ENCODE data around the gene MYO1E. TPM values are rescaled to one million over a fixed set of nuclear protein-coding genes. Genes with fewer than 3 reads are reported as not detected.
A peak's percentile ranks its signal among the peaks of the same experiment; 100 is the strongest.

Gene MYO1E
- total RNA-seq, 4 donors from 2014 or later = 55.7 to 147 (median 68.5) TPM

DNA sequence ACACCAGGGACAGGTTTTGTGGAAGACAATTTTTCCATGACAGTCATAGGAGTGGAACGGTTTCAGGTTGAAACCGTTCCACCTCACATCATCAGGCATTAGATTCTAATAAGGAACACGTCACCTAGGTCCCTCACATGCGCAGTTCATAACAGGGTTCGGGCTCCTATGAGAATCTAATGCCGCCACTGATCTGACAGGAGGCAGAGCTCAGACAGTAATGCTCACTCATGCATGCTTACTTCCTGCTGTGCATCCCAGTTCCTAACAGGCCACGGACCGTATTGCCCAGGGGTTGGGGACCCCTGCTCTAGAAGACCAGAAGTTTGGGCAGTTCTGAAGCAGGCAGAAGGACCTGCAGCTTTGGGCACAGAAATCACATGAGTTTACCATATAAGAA lies 61.5 kb downstream of the MYO1E start:
- no peak overlapping the region for H3K4me3 ChIP-seq
- H3K4me1 ChIP-seq = peaks cover 0 to 64% (median 31%) of the 10 kb centered on the region in 4 donors
- no peaks in the 10 kb centered on the region for H3K36me3 ChIP-seq
- TF ChIP-seq, protein P1, sequence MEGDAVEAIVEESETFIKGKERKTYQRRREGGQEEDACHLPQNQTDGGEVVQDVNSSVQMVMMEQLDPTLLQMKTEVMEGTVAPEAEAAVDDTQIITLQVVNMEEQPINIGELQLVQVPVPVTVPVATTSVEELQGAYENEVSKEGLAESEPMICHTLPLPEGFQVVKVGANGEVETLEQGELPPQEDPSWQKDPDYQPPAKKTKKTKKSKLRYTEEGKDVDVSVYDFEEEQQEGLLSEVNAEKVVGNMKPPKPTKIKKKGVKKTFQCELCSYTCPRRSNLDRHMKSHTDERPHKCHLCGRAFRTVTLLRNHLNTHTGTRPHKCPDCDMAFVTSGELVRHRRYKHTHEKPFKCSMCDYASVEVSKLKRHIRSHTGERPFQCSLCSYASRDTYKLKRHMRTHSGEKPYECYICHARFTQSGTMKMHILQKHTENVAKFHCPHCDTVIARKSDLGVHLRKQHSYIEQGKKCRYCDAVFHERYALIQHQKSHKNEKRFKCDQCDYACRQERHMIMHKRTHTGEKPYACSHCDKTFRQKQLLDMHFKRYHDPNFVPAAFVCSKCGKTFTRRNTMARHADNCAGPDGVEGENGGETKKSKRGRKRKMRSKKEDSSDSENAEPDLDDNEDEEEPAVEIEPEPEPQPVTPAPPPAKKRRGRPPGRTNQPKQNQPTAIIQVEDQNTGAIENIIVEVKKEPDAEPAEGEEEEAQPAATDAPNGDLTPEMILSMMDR (IDR thresholded peaks at IDR 0.05) = no peak
- no peak for TF ChIP-seq POLR2A (IDR thresholded peaks at IDR 0.05)
- TF ChIP-seq EP300 (IDR thresholded peaks at IDR 0.05) = no peak
- no peak overlapping the region for H3K27ac ChIP-seq
- WGBS, 2 donors = 96 to 97% methylated on average over 6 to 8 of the region's 8 CpGs
- DNase-seq (ENCODE audit: low spot score in 2 of 2) = no peak
- no peaks in the 10 kb centered on the region for H3K9me3 ChIP-seq
- H3K27me3 ChIP-seq = no peaks in the 10 kb centered on the region

DNA sequence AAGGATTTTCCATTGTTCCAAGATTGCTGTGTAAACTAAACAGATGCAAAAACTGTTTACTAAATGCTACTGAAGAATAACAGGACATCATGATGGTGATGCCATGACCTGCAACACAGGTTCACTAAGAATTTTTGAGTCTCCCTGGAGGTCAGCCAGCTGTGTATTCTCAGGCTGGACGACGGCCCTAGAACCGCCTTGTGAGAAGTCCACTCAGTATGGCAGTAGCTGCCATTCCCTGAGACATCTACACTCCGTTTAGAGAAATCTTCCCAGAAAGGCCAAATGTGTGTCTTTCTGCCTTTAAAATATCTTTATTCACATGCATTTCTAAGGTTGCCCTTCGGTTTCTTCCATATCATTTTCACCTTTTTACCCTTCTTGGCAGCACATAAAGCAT lies 63.3 kb downstream of the MYO1E start:
- Histone ChIP-seq H3K4me1 (peaks cover 0 to 62% (median 25%) of the 10 kb centered on the region in 4 donors), H3K36me3 (no peaks in the 10 kb centered on the region), H3K27ac (peak overlapping the region in 2 of 4 donors; percentile 13 to 25), H3K9me3 (no peaks in the 10 kb centered on the region), H3K4me3 (no peak overlapping the region), H3K27me3 (no peaks in the 10 kb centered on the region)
- WGBS, 2 donors = 80 to 83% methylated on average over 5 of the region's 5 CpGs
- TF ChIP-seq POLR2A (IDR thresholded peaks at IDR 0.05) (no peak), EP300 (IDR thresholded peaks at IDR 0.05) (no peak)
- TF ChIP-seq, protein P1 (IDR thresholded peaks at IDR 0.05) = no peak
- DNase-seq (ENCODE audit: low spot score in 2 of 2) = no peak

DNA sequence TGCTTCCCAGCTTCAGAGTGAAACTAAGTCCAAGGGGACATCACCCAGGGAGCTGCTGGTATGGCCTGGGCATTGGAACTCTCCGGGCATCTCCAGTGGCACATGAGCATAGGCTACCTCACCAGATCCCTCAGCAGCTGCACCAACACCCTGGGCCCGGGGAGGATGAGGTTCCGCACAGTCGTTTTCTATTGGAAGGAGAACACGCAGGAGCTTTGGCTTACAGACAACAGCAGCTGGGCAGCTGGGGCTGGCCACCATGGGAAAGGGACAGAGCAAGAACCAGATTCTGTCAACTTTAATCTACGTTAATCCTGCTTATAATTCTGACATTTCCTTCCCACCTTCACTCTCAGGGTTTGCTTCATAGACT lies 65.5 kb downstream of the MYO1E start:
- 82 to 100% methylated on average over 6 of the region's 6 CpGs for WGBS, 2 donors
- peaks cover 0 to 42% (median 18%) of the 10 kb centered on the region in 4 donors for H3K4me1 ChIP-seq
- no peak overlapping the region for H3K4me3 ChIP-seq
- no peak for DNase-seq (ENCODE audit: low spot score in 2 of 2)
- no peaks in the 10 kb centered on the region for H3K36me3 ChIP-seq
- no peaks in the 10 kb centered on the region for H3K27me3 ChIP-seq
- no peaks in the 10 kb centered on the region for H3K9me3 ChIP-seq
- TF ChIP-seq, protein P1 (IDR thresholded peaks at IDR 0.05) = no peak
- TF ChIP-seq EP300 (IDR thresholded peaks at IDR 0.05) (no peak), POLR2A (IDR thresholded peaks at IDR 0.05) (no peak)
- H3K27ac ChIP-seq = peak overlapping the region in 2 of 4 donors; percentile 10 to 49

DNA sequence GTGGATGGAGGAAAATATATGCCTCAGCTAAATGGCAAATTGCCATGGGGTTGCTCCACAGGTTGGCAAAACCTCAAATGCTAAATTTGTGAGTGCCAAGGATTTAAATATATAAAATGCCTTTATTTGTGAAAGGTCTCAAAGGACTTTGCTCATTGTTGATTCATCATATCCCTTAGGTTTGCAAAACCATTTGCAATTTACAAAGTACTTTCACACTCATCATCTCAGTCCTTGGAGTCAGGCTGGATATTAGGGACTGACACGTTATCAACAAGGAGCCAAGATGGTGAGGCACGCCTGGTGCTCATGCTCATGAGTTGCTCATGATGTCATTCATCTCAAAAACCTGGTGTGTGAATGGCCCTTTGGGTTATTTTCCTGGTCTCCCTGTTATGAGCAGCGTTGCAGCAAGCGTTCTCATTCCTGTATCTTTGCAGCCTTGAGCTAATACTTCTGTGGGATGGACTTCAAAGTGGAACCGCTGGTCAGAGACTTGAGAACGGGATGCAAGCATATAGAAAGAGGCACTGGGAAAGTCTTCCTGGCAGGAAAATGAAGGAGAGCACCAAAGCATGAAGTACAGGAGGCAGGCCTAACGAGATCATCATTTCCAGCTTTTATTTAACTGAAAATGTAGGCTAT lies 66.0 kb downstream of the MYO1E start:
- TF ChIP-seq EP300 (IDR thresholded peaks at IDR 0.05) (peak in 1 of 2 donors; percentile 4), POLR2A (IDR thresholded peaks at IDR 0.05) (no peak)
- TF ChIP-seq, protein P1 (IDR thresholded peaks at IDR 0.05) = no peak
- peaks cover 0 to 42% (median 16%) of the 10 kb centered on the region in 4 donors for H3K4me1 ChIP-seq
- peak overlapping the region in 2 of 4 donors; percentile 10 to 49 for H3K27ac ChIP-seq
- H3K27me3 ChIP-seq = no peaks in the 10 kb centered on the region
- H3K9me3 ChIP-seq = no peaks in the 10 kb centered on the region
- no peaks in the 10 kb centered on the region for H3K36me3 ChIP-seq
- 79 to 81% methylated on average over 7 of the region's 7 CpGs for WGBS, 2 donors
- no peak overlapping the region for H3K4me3 ChIP-seq
- no peak for DNase-seq (ENCODE audit: low spot score in 2 of 2)

DNA sequence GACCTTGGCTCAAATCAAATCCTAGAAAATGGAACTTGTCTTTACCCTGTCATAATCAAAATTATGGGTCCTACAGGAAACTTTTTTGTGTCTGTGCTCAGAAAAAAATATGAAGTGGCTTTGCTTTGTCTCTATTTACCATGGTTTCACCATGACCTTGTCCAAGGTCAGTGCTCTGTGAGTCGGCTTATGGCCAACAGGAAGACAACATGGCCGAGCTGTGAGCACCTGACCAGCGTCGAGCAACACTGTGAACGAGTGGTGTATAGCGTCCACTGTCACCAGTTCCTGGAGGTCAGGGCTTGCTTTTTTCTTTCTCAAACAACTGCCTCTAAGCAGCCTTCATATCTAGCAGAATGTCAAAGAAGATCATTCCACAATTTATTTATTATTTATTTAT lies 67.9 kb downstream of the MYO1E start:
- Histone ChIP-seq H3K9me3 (no peaks in the 10 kb centered on the region), H3K36me3 (no peaks in the 10 kb centered on the region), H3K4me1 (peaks cover 0 to 57% (median 27%) of the 10 kb centered on the region in 4 donors), H3K4me3 (no peak overlapping the region), H3K27ac (peak overlapping the region in 3 of 4 donors; percentile 43 to 85 (median 57)), H3K27me3 (no peaks in the 10 kb centered on the region)
- WGBS, 2 donors = 73 to 81% methylated on average over 6 of the region's 6 CpGs
- TF ChIP-seq EP300 (IDR thresholded peaks at IDR 0.05) (no peak), POLR2A (IDR thresholded peaks at IDR 0.05) (no peak)
- TF ChIP-seq, protein P1 (IDR thresholded peaks at IDR 0.05) = no peak
- DNase-seq (ENCODE audit: low spot score in 2 of 2) = no peak
